ENCODE data around the gene CEP170B. TPM values are rescaled to one million over a fixed set of nuclear protein-coding genes. Genes with fewer than 3 reads are reported as not detected.

The CEP170B gene
- total and polyA plus RNA-seq, 2 donors (not counting 1 experiment from before 2014, with no cell fraction given), result 4.0 to 13.9 TPM

GRCh38 chr14:104895786-104896661 lies 31.0 kb downstream of the CEP170B start:
- Histone ChIP-seq H2AFZ (ENCODE audit: low read length) (no peak overlapping the region), H3K4me2 (ENCODE audit: extremely low read depth, insufficient read depth, low read length) (no peak overlapping the region), H3K4me1 (ENCODE audit: control insufficient read depth, extremely low read depth, insufficient read depth, low read length) (no peaks in the 10 kb centered on the region), H3K36me3 (ENCODE audit: control insufficient read depth, insufficient read depth, low read length) (peaks cover 3% of the 10 kb centered on the region), H3K79me2 (ENCODE audit: control insufficient read depth, insufficient read depth, low read length) (no peaks in the 10 kb centered on the region), H3K27ac (ENCODE audit: insufficient read depth, low read length) (no peak overlapping the region), H3K27me3 (ENCODE audit: control insufficient read depth, insufficient read depth, low read length) (no peaks in the 10 kb centered on the region), H3K9me3 (ENCODE audit: control insufficient read depth, insufficient read depth, low read depth, low read length) (no peaks in the 10 kb centered on the region), H3K4me3 (replicated peaks in 1 of 4; ENCODE audit: control extremely low read depth in 1 of 4, insufficient read depth in 1 of 4, low read depth in 3 of 4, low read length in 4 of 4) (no peak overlapping the region), H3K9ac (ENCODE audit: insufficient read depth, low read length) (no peak overlapping the region), H4K20me1 (ENCODE audit: control insufficient read depth, extremely low read depth, insufficient read depth, low read length) (no peaks in the 10 kb centered on the region)
- TF ChIP-seq CTCF (conservative IDR thresholded peaks at IDR 0.05 in 1 of 2, IDR thresholded peaks at IDR 0.05 in 1 of 2; ENCODE audit: low read depth in 1 of 2, low read length in 2 of 2) (no peak), EZH2 (IDR thresholded peaks at IDR 0.05; ENCODE audit: low read length, missing control alignments) (no peak)
- no peak for DNase-seq (ENCODE audit: low read depth in 2 of 2)

GRCh38 chr14:104897330-104898194 lies 32.5 kb downstream of the CEP170B start:
- H3K27ac ChIP-seq (ENCODE audit: insufficient read depth, low read length), result no peak overlapping the region
- no peak for DNase-seq (ENCODE audit: low read depth in 2 of 2)

More at GRCh38 chr14:104897330-104898194, 32.5 kb downstream of the CEP170B start:
- H3K36me3 ChIP-seq (ENCODE audit: control insufficient read depth, insufficient read depth, low read length), result peaks cover 3% of the 10 kb centered on the region
- no peaks in the 10 kb centered on the region for H4K20me1 ChIP-seq (ENCODE audit: control insufficient read depth, extremely low read depth, insufficient read depth, low read length)
- TF ChIP-seq CTCF (conservative IDR thresholded peaks at IDR 0.05 in 1 of 2, IDR thresholded peaks at IDR 0.05 in 1 of 2; ENCODE audit: low read depth in 1 of 2, low read length in 2 of 2), result no peak
- TF ChIP-seq EZH2 (IDR thresholded peaks at IDR 0.05; ENCODE audit: low read length, missing control alignments), result no peak
- no peaks in the 10 kb centered on the region for H3K9me3 ChIP-seq (ENCODE audit: control insufficient read depth, insufficient read depth, low read depth, low read length)
- no peak overlapping the region for H2AFZ ChIP-seq (ENCODE audit: low read length)
- no peak overlapping the region for H3K4me3 ChIP-seq (replicated peaks in 1 of 4; ENCODE audit: control extremely low read depth in 1 of 4, insufficient read depth in 1 of 4, low read depth in 3 of 4, low read length in 4 of 4)
- no peaks in the 10 kb centered on the region for H3K4me1 ChIP-seq (ENCODE audit: control insufficient read depth, extremely low read depth, insufficient read depth, low read length)
- no peaks in the 10 kb centered on the region for H3K27me3 ChIP-seq (ENCODE audit: control insufficient read depth, insufficient read depth, low read length)
- H3K9ac ChIP-seq (ENCODE audit: insufficient read depth, low read length), result no peak overlapping the region
- H3K4me2 ChIP-seq (ENCODE audit: extremely low read depth, insufficient read depth, low read length), result no peak overlapping the region
- H3K79me2 ChIP-seq (ENCODE audit: control insufficient read depth, insufficient read depth, low read length), result no peaks in the 10 kb centered on the region

Measured in fibroblast of lung (primary cell).